PFSK-1 (cell line): Measurements from ENCODE around the gene PIEZO2.

Experiments used
- FOXP2 ChIP-seq: optimal IDR thresholded peaks from 2 replicates; pipeline ENCODE3; 2011; ENCODE audit warnings: borderline replicate concordance, control low read depth, inconsistent platforms; ENCODE audit not compliant: insufficient read depth; ENCODE audit errors: extremely low read length, extremely low read depth
- POLR2AphosphoS5 ChIP-seq: IDR thresholded peaks from 2 replicates; pipeline ENCODE4 v1.6.1; 2012; ENCODE audit warnings: low read depth, mild to moderate bottlenecking, control low read depth, low read length, moderate library complexity
- SIN3A ChIP-seq: IDR thresholded peaks from 2 replicates; pipeline ENCODE4 v1.6.1; 2012; ENCODE audit warnings: mild to moderate bottlenecking, low read length, moderate library complexity, borderline replicate concordance; ENCODE audit not compliant: insufficient read depth
- TAF1 ChIP-seq: IDR thresholded peaks from 2 replicates; pipeline ENCODE4 v1.6.1; 2012; ENCODE audit warnings: low read length, control low read depth, borderline replicate concordance; ENCODE audit not compliant: insufficient read depth
- TF ChIP-seq, protein P1 (sequence below), 2 experiments: IDR thresholded peaks; 2 replicates each; pipeline versions ENCODE4 v1.6.1 to v1.8.0; 2011 to 2012; ENCODE audit warnings: low read depth in 2 of 2, low read length in 2 of 2, control low read depth in 1 of 2, inconsistent platforms in 1 of 2, mild to moderate bottlenecking in 1 of 2, moderate library complexity in 1 of 2; ENCODE audit not compliant: insufficient read depth in 1 of 2

Gene PIEZO2

DNA sequence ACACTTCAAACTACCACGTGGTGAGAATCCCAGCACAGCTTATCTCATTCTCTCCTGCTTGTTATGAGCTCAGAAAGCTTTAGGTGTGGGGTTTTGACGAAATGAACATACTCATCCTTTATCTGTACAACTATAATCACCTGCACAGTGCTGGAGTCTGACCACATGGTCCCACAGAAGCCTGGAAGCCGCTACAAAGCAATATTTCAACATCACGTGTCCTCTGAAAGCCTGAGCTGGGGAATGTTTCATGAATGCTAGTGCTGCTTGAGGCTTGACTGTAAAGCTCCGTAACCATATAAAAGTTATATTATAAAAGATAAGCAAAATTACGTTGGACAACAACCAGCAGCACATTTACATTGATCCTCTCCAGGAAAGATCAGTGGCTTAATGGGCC is 43.9 kb downstream of the PIEZO2 start:
- TF ChIP-seq POLR2AphosphoS5 (no peak), FOXP2 (no peak), SIN3A (no peak), TAF1 (no peak)
- TF ChIP-seq, protein P1, sequence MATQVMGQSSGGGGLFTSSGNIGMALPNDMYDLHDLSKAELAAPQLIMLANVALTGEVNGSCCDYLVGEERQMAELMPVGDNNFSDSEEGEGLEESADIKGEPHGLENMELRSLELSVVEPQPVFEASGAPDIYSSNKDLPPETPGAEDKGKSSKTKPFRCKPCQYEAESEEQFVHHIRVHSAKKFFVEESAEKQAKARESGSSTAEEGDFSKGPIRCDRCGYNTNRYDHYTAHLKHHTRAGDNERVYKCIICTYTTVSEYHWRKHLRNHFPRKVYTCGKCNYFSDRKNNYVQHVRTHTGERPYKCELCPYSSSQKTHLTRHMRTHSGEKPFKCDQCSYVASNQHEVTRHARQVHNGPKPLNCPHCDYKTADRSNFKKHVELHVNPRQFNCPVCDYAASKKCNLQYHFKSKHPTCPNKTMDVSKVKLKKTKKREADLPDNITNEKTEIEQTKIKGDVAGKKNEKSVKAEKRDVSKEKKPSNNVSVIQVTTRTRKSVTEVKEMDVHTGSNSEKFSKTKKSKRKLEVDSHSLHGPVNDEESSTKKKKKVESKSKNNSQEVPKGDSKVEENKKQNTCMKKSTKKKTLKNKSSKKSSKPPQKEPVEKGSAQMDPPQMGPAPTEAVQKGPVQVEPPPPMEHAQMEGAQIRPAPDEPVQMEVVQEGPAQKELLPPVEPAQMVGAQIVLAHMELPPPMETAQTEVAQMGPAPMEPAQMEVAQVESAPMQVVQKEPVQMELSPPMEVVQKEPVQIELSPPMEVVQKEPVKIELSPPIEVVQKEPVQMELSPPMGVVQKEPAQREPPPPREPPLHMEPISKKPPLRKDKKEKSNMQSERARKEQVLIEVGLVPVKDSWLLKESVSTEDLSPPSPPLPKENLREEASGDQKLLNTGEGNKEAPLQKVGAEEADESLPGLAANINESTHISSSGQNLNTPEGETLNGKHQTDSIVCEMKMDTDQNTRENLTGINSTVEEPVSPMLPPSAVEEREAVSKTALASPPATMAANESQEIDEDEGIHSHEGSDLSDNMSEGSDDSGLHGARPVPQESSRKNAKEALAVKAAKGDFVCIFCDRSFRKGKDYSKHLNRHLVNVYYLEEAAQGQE (IDR thresholded peaks at IDR 0.05; ENCODE audit: insufficient read depth in 1 of 2, low read depth in 2 of 2, low read length in 2 of 2), result no peak

DNA sequence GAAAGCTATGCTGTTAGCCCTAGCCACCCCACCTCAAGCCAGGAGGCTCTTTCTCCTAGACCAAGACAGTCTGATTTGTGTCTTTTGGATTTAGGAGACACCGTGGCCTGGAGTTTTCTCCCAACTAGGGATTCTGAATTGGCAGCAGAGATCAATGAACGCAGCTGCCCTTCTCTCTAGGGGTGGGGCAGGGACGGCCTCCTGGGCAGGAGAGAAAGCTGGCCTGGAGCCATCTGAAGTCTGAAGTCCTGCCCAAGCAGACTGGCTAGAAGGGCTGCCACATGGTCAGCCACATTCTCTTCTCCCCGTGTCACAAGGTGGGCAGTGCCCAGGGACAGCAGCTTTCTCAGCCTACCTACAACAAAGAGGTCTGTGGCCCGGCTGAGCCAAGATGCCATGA is 45.1 kb downstream of the PIEZO2 start:
- TF ChIP-seq POLR2AphosphoS5 (no peak), TAF1 (no peak), FOXP2 (no peak), SIN3A (no peak)
- TF ChIP-seq, protein P1 (IDR thresholded peaks at IDR 0.05; ENCODE audit: insufficient read depth in 1 of 2, low read depth in 2 of 2, low read length in 2 of 2), result no peak

DNA sequence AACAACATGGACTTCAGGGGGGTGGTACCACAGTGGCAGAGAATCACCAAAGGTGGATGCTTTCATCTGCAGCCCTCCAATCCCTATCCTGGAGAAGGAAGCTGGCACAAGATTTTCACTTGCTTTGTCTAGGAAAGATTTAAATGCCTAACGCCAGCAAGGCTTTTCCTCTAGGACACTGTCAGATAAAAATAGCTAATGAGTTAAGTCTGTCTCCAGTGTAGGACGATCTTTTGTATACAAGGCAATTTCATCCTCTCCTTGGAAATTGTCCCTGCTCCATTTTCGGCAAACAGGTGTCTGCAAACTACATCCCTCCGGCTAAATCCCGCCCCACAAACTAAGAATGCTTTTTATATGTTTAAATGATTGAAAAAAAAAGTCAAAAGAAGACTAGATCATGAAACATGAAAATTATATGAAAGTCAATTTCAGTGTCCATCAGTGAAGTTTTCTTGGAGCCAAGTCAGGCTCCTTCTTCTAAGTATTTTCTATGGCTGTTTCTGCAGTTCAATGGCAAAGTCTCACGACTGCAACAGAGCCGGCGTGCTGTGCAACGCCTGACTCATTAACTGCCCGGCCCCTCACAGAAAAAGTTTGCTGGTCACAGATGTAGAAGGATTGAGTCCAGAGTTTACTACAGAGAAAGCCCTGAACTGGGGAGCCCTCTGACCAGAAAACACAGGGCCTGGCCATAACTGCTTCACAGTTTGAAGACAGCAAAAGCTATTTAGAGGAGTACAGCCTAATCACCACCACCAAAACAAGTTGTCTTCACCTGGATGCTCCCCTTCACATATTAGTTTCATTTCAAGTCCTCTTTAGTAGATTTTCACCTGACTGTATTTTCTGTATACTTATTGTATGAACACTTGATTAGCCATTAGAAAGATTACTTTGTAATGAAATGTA is 52.3 kb downstream of the PIEZO2 start:
- TF ChIP-seq, protein P1 (IDR thresholded peaks at IDR 0.05; ENCODE audit: insufficient read depth in 1 of 2, low read depth in 2 of 2, low read length in 2 of 2), result no peak
- TF ChIP-seq TAF1 (no peak), POLR2AphosphoS5 (no peak), SIN3A (no peak), FOXP2 (no peak)

DNA sequence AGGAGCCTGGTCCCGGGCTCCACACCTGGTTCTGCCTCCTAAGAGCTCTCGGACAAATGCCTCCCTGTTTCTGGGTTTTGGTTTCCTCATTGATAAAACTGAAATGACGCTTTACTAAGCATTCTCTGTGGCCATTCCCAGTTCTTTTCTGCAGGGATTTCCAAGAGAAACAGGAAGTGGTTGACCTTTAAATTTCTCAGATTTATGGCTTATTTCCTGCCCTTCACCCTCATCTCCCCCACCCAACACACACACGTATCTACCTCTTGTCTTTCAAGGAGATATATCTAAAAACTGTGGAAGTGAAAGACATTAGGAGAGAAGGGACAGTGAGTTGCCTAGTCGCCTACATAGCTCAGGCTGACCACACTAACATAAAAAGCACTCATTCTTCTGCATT is 53.0 kb downstream of the PIEZO2 start:
- TF ChIP-seq, protein P1 (IDR thresholded peaks at IDR 0.05; ENCODE audit: insufficient read depth in 1 of 2, low read depth in 2 of 2, low read length in 2 of 2), result no peak
- TF ChIP-seq FOXP2 (no peak), TAF1 (no peak), SIN3A (no peak), POLR2AphosphoS5 (no peak)

DNA sequence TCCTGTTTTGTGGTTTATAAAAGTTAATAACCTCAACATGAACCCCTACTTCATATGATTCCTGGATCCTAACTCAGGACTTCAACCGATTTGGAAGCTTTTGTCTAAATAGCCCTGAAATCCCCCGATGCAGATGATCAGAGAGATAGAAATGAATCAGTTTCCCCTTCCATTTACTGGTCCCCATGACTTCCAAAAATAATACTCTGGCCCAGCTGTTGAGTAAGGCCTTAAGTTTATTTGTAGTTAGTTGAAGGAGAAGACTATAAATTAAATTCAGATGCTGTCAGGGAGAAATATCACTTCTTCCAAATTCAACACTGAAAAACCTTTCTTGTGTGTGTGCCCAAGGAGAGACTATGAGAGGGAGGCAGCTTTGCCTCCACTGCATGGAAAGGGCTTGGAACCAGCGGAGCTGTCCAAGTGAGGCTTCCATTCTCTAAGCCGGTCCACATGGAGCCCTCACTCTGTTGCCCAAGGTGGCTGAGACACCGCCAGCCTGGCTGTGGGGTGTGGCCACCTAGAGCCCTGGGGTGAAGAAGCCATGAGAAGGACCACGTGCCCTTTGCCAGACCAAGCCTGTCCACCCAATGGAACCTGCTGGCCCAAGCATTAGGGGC is 53.6 kb downstream of the PIEZO2 start:
- TF ChIP-seq SIN3A, result no peak
- TF ChIP-seq, protein P1 (IDR thresholded peaks at IDR 0.05; ENCODE audit: insufficient read depth in 1 of 2, low read depth in 2 of 2, low read length in 2 of 2), result peak in 1 of 2 experiments; percentile 71; a peak in 2 of 4 replicates
